B cell (primary cell): ENCODE measurements around the gene SLC49A3. TPM values are rescaled to one million over a fixed set of nuclear protein-coding genes. Genes with fewer than 3 reads are reported as not detected.
"Not testable (repeated sequence)": the region's sequence is repeated elsewhere in the genome, so short reads cannot be mapped to it uniquely, and the experiment has no call there.

Experiments used
- ATAC-seq: fragments of 200-7000 bp; cut with Tn5 transposase; one replicate; pipeline ENCODE4 v1.10.0; 2021; ENCODE audit warnings: low read depth, mild to moderate bottlenecking, moderate number of reproducible peaks, moderate library complexity
- CTCF ChIA-PET: fragments of 350-600 bp; sonication (Branson Sonifier 250); formaldehyde crosslinking; loops from one replicate; lab custom pipeline; 2021; ENCODE audit warnings: antibody characterized with exemption, inconsistent platforms; lab: Charles Lee
- POLR2A ChIA-PET: fragments of 350-600 bp; sonication (Branson Sonifier 250); formaldehyde crosslinking; loops from one replicate; lab custom pipeline; 2021; ENCODE audit warnings: antibody characterized with exemption; lab: Charles Lee
- DNase-seq: peaks from one replicate; pipeline ENCODE4 v3.0.0; 2013
- H2AFZ ChIP-seq: 2 replicates; pipeline ENCODE4 v1.6.1; 2012; ENCODE audit warnings: mild to moderate bottlenecking, low read depth, low read length; ENCODE audit not compliant: insufficient read depth, poor library complexity, severe bottlenecking
- H3K27ac ChIP-seq, 2 donors: 1 replicate in 1 of 2; 2 replicates in 1 of 2; pipeline ENCODE4 v1.5.1; 2012 to 2013; ENCODE audit warnings: low read length in 2 of 2, mild to moderate bottlenecking in 2 of 2, moderate library complexity in 1 of 2
- H3K27me3 ChIP-seq, 4 experiments: fragments of 200-600 bp in 1 of 4; sonication (generic) in 1 of 4; replicated peaks in 1 of 4; 1 replicate in 2 of 4; 2 replicates in 2 of 4; pipeline versions ENCODE4 v1.6.1 to v1.7.0; 2013 to 2016; ENCODE audit warnings: low read length in 3 of 4, mild to moderate bottlenecking in 2 of 4, mixed read lengths in 1 of 4, moderate library complexity in 1 of 4; ENCODE audit not compliant: insufficient read depth in 4 of 4, control insufficient read depth in 3 of 4; ENCODE audit errors: control extremely low read depth in 1 of 4
- H3K36me3 ChIP-seq, 2 experiments: replicated peaks in 1 of 2; 1 replicate in 1 of 2; 2 replicates in 1 of 2; pipeline versions ENCODE4 v1.6.1 to v1.7.1; 2013; ENCODE audit warnings: low read length in 1 of 2; ENCODE audit not compliant: insufficient read depth in 2 of 2, control insufficient read depth in 1 of 2; ENCODE audit errors: control extremely low read depth in 1 of 2, extremely low read depth in 1 of 2
- H3K4me1 ChIP-seq, 2 donors: fragments of 200-600 bp in 1 of 2; sonication (generic) in 1 of 2; 1 replicate in 1 of 2; 2 replicates in 1 of 2; pipeline versions ENCODE4 v1.5.1 to v1.6.1; 2013 to 2017; ENCODE audit warnings: low read length in 2 of 2; ENCODE audit not compliant: control insufficient read depth in 2 of 2, insufficient read depth in 2 of 2
- H3K4me2 ChIP-seq: replicated peaks from 2 replicates; pipeline ENCODE3; 2012; ENCODE audit warnings: mild to moderate bottlenecking, low read depth, low read length; ENCODE audit not compliant: poor library complexity, severe bottlenecking
- H3K4me3 ChIP-seq, 5 experiments: fragments of 200-600 bp in 1 of 5; sonication (generic) in 1 of 5; 1 replicate in 3 of 5; 2 replicates in 2 of 5; pipeline versions ENCODE4 v1.5.1 to v1.7.0; 2011 to 2016; ENCODE audit warnings: low read length in 4 of 5, mild to moderate bottlenecking in 4 of 5, low read depth in 2 of 5, control low read depth in 1 of 5, moderate library complexity in 1 of 5; ENCODE audit not compliant: insufficient read depth in 1 of 5; ENCODE audit errors: control extremely low read depth in 1 of 5, extremely low read depth in 1 of 5
- H3K79me2 ChIP-seq: fragments of 200-600 bp; sonication (generic); one replicate; pipeline ENCODE4 v1.6.0; 2016; ENCODE audit warnings: low read length; ENCODE audit not compliant: control insufficient read depth, insufficient read depth
- H3K9ac ChIP-seq: fragments of 200-600 bp; sonication (generic); 2 replicates; pipeline ENCODE4 v1.6.1; 2017; ENCODE audit warnings: mild to moderate bottlenecking, low read length, moderate library complexity
- H3K9me3 ChIP-seq, 3 donors: one replicate each; pipeline versions ENCODE4 v1.6.1 to v1.7.1; 2013; ENCODE audit warnings: low read length in 2 of 3; ENCODE audit not compliant: control insufficient read depth in 2 of 3, insufficient read depth in 1 of 3; ENCODE audit errors: control extremely low read depth in 1 of 3
- H4K20me1 ChIP-seq: 2 replicates; pipeline ENCODE4 v1.6.0; 2012; ENCODE audit warnings: mild to moderate bottlenecking, low read length; ENCODE audit not compliant: insufficient read depth, control insufficient read depth, poor library complexity, severe bottlenecking
- H3K27ac Mint-ChIP-seq: one replicate; pipeline ENCODE4 v1.8.0; 2021; ENCODE audit warnings: mixed read lengths
- H3K27me3 Mint-ChIP-seq: one replicate; pipeline ENCODE4 v1.8.0; 2021; ENCODE audit warnings: mixed read lengths
- H3K4me1 Mint-ChIP-seq: one replicate; pipeline ENCODE4 v1.8.0; 2021; ENCODE audit warnings: mixed read lengths
- H3K4me3 Mint-ChIP-seq: one replicate; pipeline ENCODE4 v1.8.0; 2021; ENCODE audit warnings: mixed read lengths
- H3K9me3 Mint-ChIP-seq: one replicate; pipeline ENCODE4 v1.8.0; 2022; ENCODE audit warnings: mixed read lengths; ENCODE audit not compliant: insufficient read depth
- CTCF ChIP-seq: fragments of 200-600 bp; IDR thresholded peaks from one replicate; pipeline ENCODE4 v1.8.0; 2022; ENCODE audit warnings: antibody characterized with exemption, mild to moderate bottlenecking
- EZH2 ChIP-seq: IDR thresholded peaks from 2 replicates; pipeline ENCODE4 v1.6.1; 2012; ENCODE audit warnings: borderline replicate concordance, low read depth, mild to moderate bottlenecking, moderate library complexity, low read length; ENCODE audit not compliant: insufficient read depth, poor library complexity, severe bottlenecking
- WGBS: methylation state at CpG from one replicate; pipeline ENCODE4 v1.1.5; 2013; ENCODE audit warnings: missing lambda C conversion rate; ENCODE audit not compliant: insufficient coverage; 5-methylcytosine and 5-hydroxymethylcytosine counted together
- intact Hi-C: fragments of 100-400 bp; cut with micrococcal nuclease; formaldehyde crosslinking; loops from one replicate; pipeline ENCODE4 v1.10.0; 2022
- polyA plus RNA-seq: library from polyadenylated mRNA; depleted of rRNA; stranded (reverse); fragments of >200 nt; gene quantifications from 2 replicates; pipeline ENCODE4 v1.2.3, GENCODE V29; 2012
- total RNA-seq, 2 donors: library from RNA; stranded (reverse); fragments of 120-200 nt in 1 of 2; gene quantifications; 1 replicate in 1 of 2; 2 replicates in 1 of 2; pipeline versions ENCODE4 v1.2.3 to v1.2.4, GENCODE V29; 2013 to 2022

Gene SLC49A3
- total and polyA plus RNA-seq, 2 donors (not counting 1 experiment from before 2014, with no cell fraction given), result 2.0 to 4.3 TPM

- Histone ChIP-seq H4K20me1 (peaks cover 41% of the 10 kb centered on the region), H3K4me1 (peaks cover 17 to 30% of the 10 kb centered on the region in 2 donors), H3K27ac (peak overlapping the region in 1 of 2 donors; percentile 41), H3K4me2 (peak overlapping the region; percentile 57), H2AFZ (no peak overlapping the region), H3K27me3 (no peaks in the 10 kb centered on the region), H3K79me2 (peaks cover 69% of the 10 kb centered on the region), H3K9ac (peak overlapping the region; percentile 97), H3K4me3 (peak overlapping the region in 1 of 5 experiments; percentile 19), H3K36me3 (peaks cover 0 to 4% of the 10 kb centered on the region in 2 experiments), H3K9me3 (no peaks in the 10 kb centered on the region)
- ATAC-seq (no peak), DNase-seq (no peak)
- peak overlapping the region; percentile 52 for H3K4me3 Mint-ChIP-seq
- peak overlapping the region; percentile 41 for H3K27ac Mint-ChIP-seq
- CTCF ChIA-PET, result no interaction called here
- no peaks in the 10 kb centered on the region for H3K9me3 Mint-ChIP-seq
- peaks cover 29% of the 10 kb centered on the region for H3K4me1 Mint-ChIP-seq
- TF ChIP-seq CTCF (no peak), EZH2 (no peak)
- intact Hi-C loops, result loop anchor here (10.0 kb wide), 1 partner anchor 228 kb away; the partner anchor contains the start of genes GAK and TMEM175
- H3K27me3 Mint-ChIP-seq, result no peaks in the 10 kb centered on the region
- POLR2A ChIA-PET, result no interaction called here
- 86% methylated on average over 19 of the region's 21 CpGs for WGBS
Measured at GRCh38 chr4:706834-707598, 18.1 kb upstream of the SLC49A3 start.

GRCh38 chr4:706083-706633, 17.2 kb upstream of the SLC49A3 start:
- intact Hi-C loops, result loop anchor here (10.0 kb wide), 1 partner anchor 229 kb away; the partner anchor contains the start of genes GAK and TMEM175
- Histone ChIP-seq H4K20me1 (peaks cover 40% of the 10 kb centered on the region), H3K9ac (peak overlapping the region; percentile 97), H3K27ac (peak overlapping the region; percentile 16 to 91), H3K4me2 (peak overlapping the region; percentile 99), H2AFZ (peak overlapping the region; percentile 88), H3K79me2 (peaks cover 62% of the 10 kb centered on the region), H3K4me1 (peaks cover 17 to 30% of the 10 kb centered on the region in 2 donors), H3K4me3 (peak overlapping the region in 4 of 5 experiments; percentile 73 to 90 (median 82))
- H3K9me3 Mint-ChIP-seq, H3K36me3 ChIP-seq, H3K27me3 Mint-ChIP-seq, ATAC-seq, H3K9me3 ChIP-seq, DNase-seq, H3K4me3 Mint-ChIP-seq, CTCF ChIA-PET, H3K27me3 ChIP-seq, H3K27ac Mint-ChIP-seq: not testable (repeated sequence)
- 4% methylated on average over 21 of the region's 21 CpGs for WGBS
- H3K4me1 Mint-ChIP-seq, result peaks cover 29% of the 10 kb centered on the region
- POLR2A ChIA-PET, result interaction anchor here (0.6 kb wide), 1 partner anchor 207 kb away, joined by 7 read pairs; the partner anchor contains the start of genes PIGG and ZNF721
